B cell (primary cell): ENCODE data around the gene FAM111B. TPM values are rescaled to one million over a fixed set of nuclear protein-coding genes. Genes with fewer than 3 reads are reported as not detected.
A peak's percentile ranks its signal among the peaks of the same experiment; 100 is the strongest.
"Not testable (repeated sequence)": the region's sequence is repeated elsewhere in the genome, so short reads cannot be mapped to it uniquely, and the experiment has no call there.

Experiments used
- ATAC-seq: fragments of 200-7000 bp; cut with Tn5 transposase; one replicate; pipeline ENCODE4 v1.10.0; 2021; ENCODE audit warnings: low read depth, mild to moderate bottlenecking, moderate number of reproducible peaks, moderate library complexity
- CTCF ChIA-PET: fragments of 350-600 bp; sonication (Branson Sonifier 250); formaldehyde crosslinking; loops from one replicate; lab custom pipeline; 2021; ENCODE audit warnings: antibody characterized with exemption, inconsistent platforms; lab: Charles Lee
- POLR2A ChIA-PET: fragments of 350-600 bp; sonication (Branson Sonifier 250); formaldehyde crosslinking; loops from one replicate; lab custom pipeline; 2021; ENCODE audit warnings: antibody characterized with exemption; lab: Charles Lee
- DNase-seq: peaks from one replicate; pipeline ENCODE4 v3.0.0; 2013
- H2AFZ ChIP-seq: 2 replicates; pipeline ENCODE4 v1.6.1; 2012; ENCODE audit warnings: mild to moderate bottlenecking, low read depth, low read length; ENCODE audit not compliant: insufficient read depth, poor library complexity, severe bottlenecking
- H3K27ac ChIP-seq, 2 donors: 1 replicate in 1 of 2; 2 replicates in 1 of 2; pipeline ENCODE4 v1.5.1; 2012 to 2013; ENCODE audit warnings: low read length in 2 of 2, mild to moderate bottlenecking in 2 of 2, moderate library complexity in 1 of 2
- H3K27me3 ChIP-seq, 4 experiments: fragments of 200-600 bp in 1 of 4; sonication (generic) in 1 of 4; replicated peaks in 1 of 4; 1 replicate in 2 of 4; 2 replicates in 2 of 4; pipeline versions ENCODE4 v1.6.1 to v1.7.0; 2013 to 2016; ENCODE audit warnings: low read length in 3 of 4, mild to moderate bottlenecking in 2 of 4, mixed read lengths in 1 of 4, moderate library complexity in 1 of 4; ENCODE audit not compliant: insufficient read depth in 4 of 4, control insufficient read depth in 3 of 4; ENCODE audit errors: control extremely low read depth in 1 of 4
- H3K36me3 ChIP-seq, 2 experiments: replicated peaks in 1 of 2; 1 replicate in 1 of 2; 2 replicates in 1 of 2; pipeline versions ENCODE4 v1.6.1 to v1.7.1; 2013; ENCODE audit warnings: low read length in 1 of 2; ENCODE audit not compliant: insufficient read depth in 2 of 2, control insufficient read depth in 1 of 2; ENCODE audit errors: control extremely low read depth in 1 of 2, extremely low read depth in 1 of 2
- H3K4me1 ChIP-seq, 2 donors: fragments of 200-600 bp in 1 of 2; sonication (generic) in 1 of 2; 1 replicate in 1 of 2; 2 replicates in 1 of 2; pipeline versions ENCODE4 v1.5.1 to v1.6.1; 2013 to 2017; ENCODE audit warnings: low read length in 2 of 2; ENCODE audit not compliant: control insufficient read depth in 2 of 2, insufficient read depth in 2 of 2
- H3K4me2 ChIP-seq: replicated peaks from 2 replicates; pipeline ENCODE3; 2012; ENCODE audit warnings: mild to moderate bottlenecking, low read depth, low read length; ENCODE audit not compliant: poor library complexity, severe bottlenecking
- H3K4me3 ChIP-seq, 5 experiments: fragments of 200-600 bp in 1 of 5; sonication (generic) in 1 of 5; 1 replicate in 3 of 5; 2 replicates in 2 of 5; pipeline versions ENCODE4 v1.5.1 to v1.7.0; 2011 to 2016; ENCODE audit warnings: low read length in 4 of 5, mild to moderate bottlenecking in 4 of 5, low read depth in 2 of 5, control low read depth in 1 of 5, moderate library complexity in 1 of 5; ENCODE audit not compliant: insufficient read depth in 1 of 5; ENCODE audit errors: control extremely low read depth in 1 of 5, extremely low read depth in 1 of 5
- H3K79me2 ChIP-seq: fragments of 200-600 bp; sonication (generic); one replicate; pipeline ENCODE4 v1.6.0; 2016; ENCODE audit warnings: low read length; ENCODE audit not compliant: control insufficient read depth, insufficient read depth
- H3K9ac ChIP-seq: fragments of 200-600 bp; sonication (generic); 2 replicates; pipeline ENCODE4 v1.6.1; 2017; ENCODE audit warnings: mild to moderate bottlenecking, low read length, moderate library complexity
- H3K9me3 ChIP-seq, 3 donors: one replicate each; pipeline versions ENCODE4 v1.6.1 to v1.7.1; 2013; ENCODE audit warnings: low read length in 2 of 3; ENCODE audit not compliant: control insufficient read depth in 2 of 3, insufficient read depth in 1 of 3; ENCODE audit errors: control extremely low read depth in 1 of 3
- H4K20me1 ChIP-seq: 2 replicates; pipeline ENCODE4 v1.6.0; 2012; ENCODE audit warnings: mild to moderate bottlenecking, low read length; ENCODE audit not compliant: insufficient read depth, control insufficient read depth, poor library complexity, severe bottlenecking
- H3K27ac Mint-ChIP-seq: one replicate; pipeline ENCODE4 v1.8.0; 2021; ENCODE audit warnings: mixed read lengths
- H3K27me3 Mint-ChIP-seq: one replicate; pipeline ENCODE4 v1.8.0; 2021; ENCODE audit warnings: mixed read lengths
- H3K4me1 Mint-ChIP-seq: one replicate; pipeline ENCODE4 v1.8.0; 2021; ENCODE audit warnings: mixed read lengths
- H3K4me3 Mint-ChIP-seq: one replicate; pipeline ENCODE4 v1.8.0; 2021; ENCODE audit warnings: mixed read lengths
- H3K9me3 Mint-ChIP-seq: one replicate; pipeline ENCODE4 v1.8.0; 2022; ENCODE audit warnings: mixed read lengths; ENCODE audit not compliant: insufficient read depth
- CTCF ChIP-seq: fragments of 200-600 bp; IDR thresholded peaks from one replicate; pipeline ENCODE4 v1.8.0; 2022; ENCODE audit warnings: antibody characterized with exemption, mild to moderate bottlenecking
- EZH2 ChIP-seq: IDR thresholded peaks from 2 replicates; pipeline ENCODE4 v1.6.1; 2012; ENCODE audit warnings: borderline replicate concordance, low read depth, mild to moderate bottlenecking, moderate library complexity, low read length; ENCODE audit not compliant: insufficient read depth, poor library complexity, severe bottlenecking
- WGBS: methylation state at CpG from one replicate; pipeline ENCODE4 v1.1.5; 2013; ENCODE audit warnings: missing lambda C conversion rate; ENCODE audit not compliant: insufficient coverage; 5-methylcytosine and 5-hydroxymethylcytosine counted together
- intact Hi-C: fragments of 100-400 bp; cut with micrococcal nuclease; formaldehyde crosslinking; loops from one replicate; pipeline ENCODE4 v1.10.0; 2022
- polyA plus RNA-seq: library from polyadenylated mRNA; depleted of rRNA; stranded (reverse); fragments of >200 nt; gene quantifications from 2 replicates; pipeline ENCODE4 v1.2.3, GENCODE V29; 2012
- total RNA-seq, 2 donors: library from RNA; stranded (reverse); fragments of 120-200 nt in 1 of 2; gene quantifications; 1 replicate in 1 of 2; 2 replicates in 1 of 2; pipeline versions ENCODE4 v1.2.3 to v1.2.4, GENCODE V29; 2013 to 2022

FAM111B gene
- total and polyA plus RNA-seq, 2 donors (not counting 1 experiment from before 2014, with no cell fraction given), result 3.6 to 155 TPM

GRCh38 chr11:59062602-59063529 is 44.2 kb upstream of the FAM111B start:
- no peak for DNase-seq
- no peak for TF ChIP-seq EZH2
- TF ChIP-seq CTCF, result no peak
- H3K27ac ChIP-seq, result no peak overlapping the region
- H4K20me1 ChIP-seq, result no peaks in the 10 kb centered on the region
- WGBS, result 52% methylated on average over 39 of the region's 56 CpGs
- no peak overlapping the region for H3K4me2 ChIP-seq
- Mint-ChIP-seq H3K4me3 (no peak overlapping the region), H3K27ac (no peak overlapping the region), H3K9me3 (no peaks in the 10 kb centered on the region), H3K27me3 (no peaks in the 10 kb centered on the region), H3K4me1 (peaks cover 31% of the 10 kb centered on the region)
- intact Hi-C loops, result no loop called here
- no peak overlapping the region for H3K9ac ChIP-seq
- H3K79me2 ChIP-seq, result no peaks in the 10 kb centered on the region
- no peak for ATAC-seq
- POLR2A ChIA-PET, result no interaction called here
- peak overlapping the region in 1 of 5 experiments; percentile 24 for H3K4me3 ChIP-seq
- peaks cover 8 to 22% of the 10 kb centered on the region in 2 donors for H3K4me1 ChIP-seq
- CTCF ChIA-PET, result interaction anchor here (2.0 kb wide), 1 partner anchor 73 kb away, joined by 6 read pairs; no protein-coding TSS in a partner anchor
- H3K27me3 ChIP-seq, result peaks cover 0 to 6% (median 0%) of the 10 kb centered on the region in 4 experiments
- no peaks in the 10 kb centered on the region for H3K36me3 ChIP-seq
- H2AFZ ChIP-seq, result no peak overlapping the region
- H3K9me3 ChIP-seq, result peaks cover 0 to 24% (median 0%) of the 10 kb centered on the region in 3 donors

GRCh38 chr11:59063996-59064727 is 42.9 kb upstream of the FAM111B start:
- H3K9ac ChIP-seq, H3K4me2 ChIP-seq, H3K9me3 Mint-ChIP-seq, H3K27ac ChIP-seq, H4K20me1 ChIP-seq, H3K27me3 ChIP-seq, H3K4me3 ChIP-seq, H3K4me3 Mint-ChIP-seq, H2AFZ ChIP-seq, intact Hi-C loops, POLR2A ChIA-PET, DNase-seq, H3K36me3 ChIP-seq, H3K27ac Mint-ChIP-seq, H3K27me3 Mint-ChIP-seq, H3K4me1 ChIP-seq, H3K79me2 ChIP-seq: not testable (repeated sequence)
- peak; percentile 31 for ATAC-seq
- H3K4me1 Mint-ChIP-seq, result peaks cover 18% of the 10 kb centered on the region
- H3K9me3 ChIP-seq, result peaks cover 0 to 25% (median 0%) of the 10 kb centered on the region in 3 donors
- 85% methylated on average over 7 of the region's 14 CpGs for WGBS
- CTCF ChIA-PET, result interaction anchor here (0.9 to 2.0 kb wide), 3 partner anchors 13 to 72 kb away, joined by 4 to 6 read pairs (median 6); no protein-coding TSS in a partner anchor
